ENCODE results near the gene GADL1.

- TF ChIP-seq CTCF (tag by site-specific recombination; IDR thresholded peaks at IDR 0.05), result no peak
- TF ChIP-seq TCF7L2 (IDR thresholded peaks at IDR 0.05; ENCODE audit: borderline replicate concordance, low read depth, low read length), result no peak
- TF ChIP-seq YY1 (tag by site-specific recombination; IDR thresholded peaks at IDR 0.05), result no peak
- no peak for TF ChIP-seq OVOL3 (tag by site-specific recombination; IDR thresholded peaks at IDR 0.05)
- TF ChIP-seq, protein P1, sequence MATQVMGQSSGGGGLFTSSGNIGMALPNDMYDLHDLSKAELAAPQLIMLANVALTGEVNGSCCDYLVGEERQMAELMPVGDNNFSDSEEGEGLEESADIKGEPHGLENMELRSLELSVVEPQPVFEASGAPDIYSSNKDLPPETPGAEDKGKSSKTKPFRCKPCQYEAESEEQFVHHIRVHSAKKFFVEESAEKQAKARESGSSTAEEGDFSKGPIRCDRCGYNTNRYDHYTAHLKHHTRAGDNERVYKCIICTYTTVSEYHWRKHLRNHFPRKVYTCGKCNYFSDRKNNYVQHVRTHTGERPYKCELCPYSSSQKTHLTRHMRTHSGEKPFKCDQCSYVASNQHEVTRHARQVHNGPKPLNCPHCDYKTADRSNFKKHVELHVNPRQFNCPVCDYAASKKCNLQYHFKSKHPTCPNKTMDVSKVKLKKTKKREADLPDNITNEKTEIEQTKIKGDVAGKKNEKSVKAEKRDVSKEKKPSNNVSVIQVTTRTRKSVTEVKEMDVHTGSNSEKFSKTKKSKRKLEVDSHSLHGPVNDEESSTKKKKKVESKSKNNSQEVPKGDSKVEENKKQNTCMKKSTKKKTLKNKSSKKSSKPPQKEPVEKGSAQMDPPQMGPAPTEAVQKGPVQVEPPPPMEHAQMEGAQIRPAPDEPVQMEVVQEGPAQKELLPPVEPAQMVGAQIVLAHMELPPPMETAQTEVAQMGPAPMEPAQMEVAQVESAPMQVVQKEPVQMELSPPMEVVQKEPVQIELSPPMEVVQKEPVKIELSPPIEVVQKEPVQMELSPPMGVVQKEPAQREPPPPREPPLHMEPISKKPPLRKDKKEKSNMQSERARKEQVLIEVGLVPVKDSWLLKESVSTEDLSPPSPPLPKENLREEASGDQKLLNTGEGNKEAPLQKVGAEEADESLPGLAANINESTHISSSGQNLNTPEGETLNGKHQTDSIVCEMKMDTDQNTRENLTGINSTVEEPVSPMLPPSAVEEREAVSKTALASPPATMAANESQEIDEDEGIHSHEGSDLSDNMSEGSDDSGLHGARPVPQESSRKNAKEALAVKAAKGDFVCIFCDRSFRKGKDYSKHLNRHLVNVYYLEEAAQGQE (tag by site-specific recombination; IDR thresholded peaks at IDR 0.05), result no peak
- TF ChIP-seq ZNF274 (IDR thresholded peaks at IDR 0.05; ENCODE audit: low read length), result no peak
- TF ChIP-seq ZNF274 (tag by site-specific recombination; IDR thresholded peaks at IDR 0.05; ENCODE audit: borderline replicate concordance), result no peak
- no peak for TF ChIP-seq ZNF571 (tag by site-specific recombination; IDR thresholded peaks at IDR 0.05)
- TF ChIP-seq ZNF394 (tag by site-specific recombination; IDR thresholded peaks at IDR 0.05; ENCODE audit: borderline replicate concordance), result no peak
- TF ChIP-seq, protein P2, sequence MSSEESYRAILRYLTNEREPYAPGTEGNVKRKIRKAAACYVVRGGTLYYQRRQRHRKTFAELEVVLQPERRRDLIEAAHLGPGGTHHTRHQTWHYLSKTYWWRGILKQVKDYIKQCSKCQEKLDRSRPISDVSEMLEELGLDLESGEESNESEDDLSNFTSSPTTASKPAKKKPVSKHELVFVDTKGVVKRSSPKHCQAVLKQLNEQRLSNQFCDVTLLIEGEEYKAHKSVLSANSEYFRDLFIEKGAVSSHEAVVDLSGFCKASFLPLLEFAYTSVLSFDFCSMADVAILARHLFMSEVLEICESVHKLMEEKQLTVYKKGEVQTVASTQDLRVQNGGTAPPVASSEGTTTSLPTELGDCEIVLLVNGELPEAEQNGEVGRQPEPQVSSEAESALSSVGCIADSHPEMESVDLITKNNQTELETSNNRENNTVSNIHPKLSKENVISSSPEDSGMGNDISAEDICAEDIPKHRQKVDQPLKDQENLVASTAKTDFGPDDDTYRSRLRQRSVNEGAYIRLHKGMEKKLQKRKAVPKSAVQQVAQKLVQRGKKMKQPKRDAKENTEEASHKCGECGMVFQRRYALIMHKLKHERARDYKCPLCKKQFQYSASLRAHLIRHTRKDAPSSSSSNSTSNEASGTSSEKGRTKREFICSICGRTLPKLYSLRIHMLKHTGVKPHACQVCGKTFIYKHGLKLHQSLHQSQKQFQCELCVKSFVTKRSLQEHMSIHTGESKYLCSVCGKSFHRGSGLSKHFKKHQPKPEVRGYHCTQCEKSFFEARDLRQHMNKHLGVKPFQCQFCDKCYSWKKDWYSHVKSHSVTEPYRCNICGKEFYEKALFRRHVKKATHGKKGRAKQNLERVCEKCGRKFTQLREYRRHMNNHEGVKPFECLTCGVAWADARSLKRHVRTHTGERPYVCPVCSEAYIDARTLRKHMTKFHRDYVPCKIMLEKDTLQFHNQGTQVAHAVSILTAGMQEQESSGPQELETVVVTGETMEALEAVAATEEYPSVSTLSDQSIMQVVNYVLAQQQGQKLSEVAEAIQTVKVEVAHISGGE (tag by site-specific recombination; conservative IDR thresholded peaks at IDR 0.05; ENCODE audit: low read depth), result no peak
- TF ChIP-seq ZNF530 (tag by site-specific recombination; IDR thresholded peaks at IDR 0.05; ENCODE audit: low read depth), result no peak
- TF ChIP-seq ATF2 (tag by site-specific recombination; IDR thresholded peaks at IDR 0.05; ENCODE audit: low read depth), result no peak
- TF ChIP-seq ZNF580 (tag by site-specific recombination; IDR thresholded peaks at IDR 0.05), result no peak
These were observed 142.0 kb downstream of the GADL1 start for GRCh38 chr3:30752491-30752890.
